ENCODE data around the gene FBXO8.
"Not testable (repeated sequence)": the region's sequence is repeated elsewhere in the genome, so short reads cannot be mapped to it uniquely, and the experiment has no call there.

The FBXO8 gene

GRCh38 chr4:174282836-174283506 lies 496 bp downstream of the FBXO8 start:
- peak; percentile 96 for DNase-seq

GRCh38 chr4:174281901-174282300 lies 1.6 kb downstream of the FBXO8 start:
- DNase-seq, result peak in 1 of 2 donors; percentile 69

DNA sequence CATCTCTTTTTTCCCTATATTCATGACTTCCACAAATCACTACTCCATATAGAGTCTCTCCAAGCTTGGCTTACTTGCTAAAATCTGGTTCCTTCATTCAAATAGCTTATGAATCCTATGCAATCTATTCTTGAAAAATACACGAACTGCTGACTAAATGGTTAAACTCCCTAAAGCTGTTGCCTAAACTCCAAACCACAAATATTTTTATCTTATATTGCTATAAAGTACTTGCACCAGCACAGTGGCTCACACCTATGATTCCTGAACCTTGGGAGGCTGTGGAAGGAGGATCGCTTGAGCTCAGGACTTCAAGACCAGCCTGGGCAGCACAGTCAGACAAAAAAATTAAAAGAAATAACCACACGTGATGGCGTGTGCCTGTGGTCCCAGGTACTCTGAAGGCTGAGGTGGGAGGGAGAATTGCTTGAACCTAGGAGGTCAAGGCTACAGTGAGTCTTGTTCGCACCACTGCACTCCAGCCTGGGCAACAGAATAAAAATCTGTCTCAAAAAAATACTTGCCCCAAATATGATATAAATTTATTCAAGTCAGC lies 2.2 kb downstream of the FBXO8 start:
- no peak for DNase-seq

GRCh38 chr4:174279433-174280155 lies 3.9 kb downstream of the FBXO8 start:
- peak; percentile 40 to 61 for DNase-seq

GRCh38 chr4:174278467-174278866 lies 5.0 kb downstream of the FBXO8 start:
- no peak for DNase-seq

- no peak for DNase-seq
These were observed 6.0 kb downstream of the FBXO8 start for GRCh38 chr4:174277433-174277832.

GRCh38 chr4:174275101-174275500 lies 8.4 kb downstream of the FBXO8 start:
- DNase-seq, result no peak

DNA sequence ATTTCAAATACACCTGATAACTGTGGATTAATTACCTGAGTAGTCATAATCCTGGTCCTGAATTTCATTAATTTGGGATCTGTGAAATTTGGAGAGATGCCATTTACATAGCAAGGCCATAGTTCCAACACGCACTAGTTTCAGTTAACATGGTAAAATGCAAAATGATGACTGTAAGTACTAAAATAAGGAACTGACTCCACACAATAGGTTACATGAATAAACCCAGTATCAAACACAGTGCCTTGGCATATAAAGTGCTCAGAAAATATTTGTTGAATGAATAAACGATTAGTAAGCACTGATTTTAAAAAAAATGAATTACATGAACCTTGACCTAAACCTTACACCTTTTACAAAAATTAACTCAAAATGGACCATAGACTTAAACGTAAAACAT lies 9.0 kb downstream of the FBXO8 start:
- DNase-seq, result no peak

GRCh38 chr4:174273930-174274329 lies 9.5 kb downstream of the FBXO8 start:
- DNase-seq, result no peak

GRCh38 chr4:174266416-174266815 lies 17.1 kb downstream of the FBXO8 start:
- DNase-seq, result no peak

DNA sequence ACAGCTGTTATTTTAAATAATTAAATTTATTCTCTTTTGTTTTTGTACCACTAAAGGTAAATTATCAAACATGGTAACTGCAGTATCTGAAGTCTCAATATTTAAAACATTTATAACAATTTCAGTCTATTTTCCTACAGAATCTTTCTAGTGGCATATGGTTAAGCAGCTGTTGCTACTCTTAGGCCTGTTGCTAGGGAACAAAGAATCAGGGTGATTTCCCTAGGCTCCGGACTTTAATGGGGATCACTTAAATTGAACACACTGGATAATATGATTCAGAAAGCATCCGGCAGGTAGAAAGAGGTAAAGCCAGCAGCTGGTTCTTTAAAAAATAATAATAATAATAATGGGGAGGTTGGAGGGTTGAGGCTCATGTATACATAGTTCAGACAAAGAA lies 17.6 kb downstream of the FBXO8 start:
- no peak for DNase-seq

GRCh38 chr4:174263445-174263736 lies 20.1 kb downstream of the FBXO8 start:
- no peak for DNase-seq

DNA sequence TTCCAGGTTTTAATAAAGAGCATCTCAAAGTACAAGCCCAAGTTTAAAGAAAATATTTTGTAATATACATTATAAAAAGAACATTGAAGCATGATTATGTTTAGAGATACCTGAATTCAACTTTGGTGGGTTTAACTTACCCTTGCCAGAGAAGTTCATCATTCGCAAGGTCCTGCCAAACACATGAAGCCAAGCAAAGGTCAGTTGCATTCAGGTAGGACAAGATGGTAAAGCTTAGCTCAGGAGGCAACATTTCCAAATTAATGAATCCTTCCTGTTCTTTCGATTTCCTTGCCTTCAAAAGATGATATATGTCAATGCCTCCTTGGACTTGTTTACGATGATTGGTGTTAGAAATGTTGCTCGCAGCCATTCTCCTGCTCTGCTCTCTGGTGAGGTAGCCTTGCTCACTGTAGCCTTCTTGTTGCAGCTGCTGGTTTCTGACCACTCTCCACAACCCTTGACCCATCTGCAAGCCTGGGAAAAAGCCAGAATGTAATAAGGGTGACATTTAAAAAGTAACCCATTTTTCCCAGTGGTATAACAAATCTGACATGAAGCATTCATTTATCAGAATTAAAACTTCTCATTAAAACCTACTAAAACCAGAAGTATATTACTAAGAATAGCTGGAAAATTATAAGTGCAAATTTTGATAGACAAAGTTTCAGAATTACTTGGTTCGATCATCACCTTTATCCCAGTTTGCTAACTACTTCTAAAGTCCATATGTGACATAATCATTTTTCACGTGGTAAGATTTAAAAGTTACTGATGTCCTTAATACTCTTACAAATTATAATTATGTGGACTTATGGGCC lies 20.6 kb downstream of the FBXO8 start:
- DNase-seq, result no peak

DNA sequence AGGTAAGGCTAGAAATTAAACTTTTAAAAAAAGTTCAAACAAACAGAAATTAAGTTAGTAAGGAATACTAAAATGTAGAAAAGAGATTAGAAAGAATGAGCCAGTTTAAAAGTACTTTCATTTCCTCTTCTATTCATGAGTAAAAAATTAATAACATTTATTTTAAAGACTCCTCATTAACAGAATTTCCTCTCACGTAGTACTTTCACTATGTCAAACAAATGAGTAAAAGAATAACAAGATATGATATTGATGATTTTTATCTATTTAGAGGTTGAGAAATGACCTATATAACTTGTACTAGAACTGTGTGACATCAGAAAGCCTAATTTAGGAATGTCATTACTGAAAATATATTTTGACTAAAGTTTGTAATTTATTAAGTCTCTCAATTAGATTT lies 22.0 kb downstream of the FBXO8 start:
- DNase-seq, result not testable (repeated sequence)

DNA sequence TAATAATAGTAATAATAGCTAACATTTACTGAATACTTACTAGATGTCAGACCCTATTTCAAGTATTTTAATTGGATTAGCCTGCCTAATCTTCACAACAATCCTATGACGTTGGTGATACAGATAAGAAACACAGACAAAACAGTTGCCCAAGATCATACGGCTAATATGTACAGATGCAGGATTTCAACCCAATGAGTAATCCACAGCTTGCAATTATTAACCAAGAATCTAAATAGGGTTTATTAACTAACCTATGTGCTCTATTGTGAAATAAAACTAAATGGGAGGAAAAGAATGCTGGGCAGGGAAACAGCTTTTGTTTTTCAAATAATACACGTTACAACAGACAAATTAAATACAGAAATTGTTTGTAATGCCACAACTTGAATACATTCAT lies 23.4 kb downstream of the FBXO8 start:
- peak; percentile 3 to 15 for DNase-seq

GRCh38 chr4:174259580-174259979 lies 23.9 kb downstream of the FBXO8 start:
- no peak for DNase-seq

- DNase-seq, result no peak
These were observed 27.2 kb downstream of the FBXO8 start for GRCh38 chr4:174256277-174256713.

- DNase-seq, result no peak
These were observed 27.7 kb downstream of the FBXO8 start for GRCh38 chr4:174255786-174256185.

- no peak for DNase-seq
These were observed 28.1 kb downstream of the FBXO8 start for GRCh38 chr4:174255374-174255773.

DNA sequence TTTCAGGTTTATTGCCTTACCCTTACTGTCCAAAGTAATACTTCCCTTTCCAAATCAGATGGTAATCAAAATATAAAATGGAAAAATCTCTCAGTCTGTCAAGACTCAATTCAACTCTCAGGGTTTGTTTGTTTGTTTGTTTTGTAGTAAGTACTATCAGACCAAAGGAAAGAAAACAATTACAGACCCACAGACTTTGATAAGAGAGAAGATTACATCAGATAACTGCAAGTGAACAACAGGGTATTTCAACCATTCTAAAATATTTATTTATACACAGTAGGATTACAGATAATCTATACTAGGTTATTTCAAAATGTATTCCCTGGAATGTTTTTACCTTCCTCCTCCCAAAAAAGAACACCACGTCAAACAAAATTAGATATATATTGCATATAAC lies 28.9 kb downstream of the FBXO8 start:
- DNase-seq, result no peak

GRCh38 chr4:174252412-174252811 lies 31.1 kb downstream of the FBXO8 start:
- no peak for DNase-seq

DNA sequence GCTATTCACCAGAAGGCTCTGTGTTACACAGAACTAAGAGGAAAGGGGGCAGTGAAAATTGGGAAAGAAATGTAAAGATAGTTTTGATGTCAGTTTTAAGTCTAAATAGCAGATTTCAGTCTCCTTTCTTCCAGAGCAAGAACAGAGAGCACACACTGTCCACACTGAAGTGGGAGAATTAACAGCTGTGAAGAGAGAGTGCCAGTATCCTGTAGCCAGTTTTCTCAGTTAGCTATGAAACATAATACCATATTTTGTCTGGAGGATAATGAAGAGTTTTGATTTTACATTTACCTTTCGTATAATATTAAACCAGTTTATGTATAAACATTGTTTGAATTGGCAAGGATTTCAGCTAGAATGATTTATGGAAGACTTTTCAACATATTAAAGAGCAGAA lies 35.1 kb downstream of the FBXO8 start:
- DNase-seq, result no peak

DNA sequence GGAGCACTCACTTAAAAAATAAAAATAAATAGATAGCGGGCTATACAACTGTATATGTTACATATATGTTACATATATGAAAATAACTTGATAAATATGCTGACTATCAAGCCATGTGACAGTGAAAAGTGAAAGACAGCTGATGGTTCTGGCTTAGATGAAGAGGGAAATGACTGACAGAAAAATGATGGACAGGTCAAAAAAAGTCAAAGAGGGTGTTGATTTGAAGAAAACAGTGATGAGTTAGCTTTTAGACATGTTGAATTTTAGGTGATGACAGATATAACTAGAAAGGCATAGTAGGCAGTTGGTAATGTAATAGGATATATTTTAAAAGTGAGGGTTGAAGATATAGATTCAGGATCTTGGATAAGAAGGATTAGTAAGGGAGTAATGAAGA lies 37.8 kb downstream of the FBXO8 start:
- DNase-seq, result no peak
